HepG2 (cell line): ENCODE results near the gene PARVB. TPM values are rescaled to one million over a fixed set of nuclear protein-coding genes. Genes with fewer than 3 reads are reported as not detected.

ENCODE experiments used
- MLLT10 ChIP-seq: sonication (generic); formaldehyde crosslinking; IDR thresholded peaks from 2 replicates; pipeline ENCODE4 v1.4.0; 2020; ENCODE audit warnings: missing genetic modification reagents
- STAT5B ChIP-seq: sonication (generic); formaldehyde crosslinking; IDR thresholded peaks from 2 replicates; pipeline ENCODE4 v1.4.0; 2020; ENCODE audit warnings: missing genetic modification reagents
- TFDP2 ChIP-seq: sonication (generic); formaldehyde crosslinking; IDR thresholded peaks from 2 replicates; pipeline ENCODE4 v1.4.0; 2020; ENCODE audit warnings: missing genetic modification reagents
- THAP8 ChIP-seq: sonication (generic); formaldehyde crosslinking; IDR thresholded peaks from 2 replicates; pipeline ENCODE4 v1.5.1; 2020; ENCODE audit warnings: missing genetic modification reagents, mild to moderate bottlenecking, borderline replicate concordance
- TRAFD1 ChIP-seq: sonication (generic); formaldehyde crosslinking; IDR thresholded peaks from 2 replicates; pipeline ENCODE4 v1.5.1; 2020; ENCODE audit warnings: missing genetic modification reagents, mild to moderate bottlenecking, borderline replicate concordance
- ZMYM4 ChIP-seq: sonication (generic); formaldehyde crosslinking; IDR thresholded peaks from 2 replicates; pipeline ENCODE4 v1.8.1; 2023; ENCODE audit warnings: mild to moderate bottlenecking, missing genetic modification reagents
- ZNF34 ChIP-seq: sonication (generic); formaldehyde crosslinking; IDR thresholded peaks from 2 replicates; pipeline ENCODE4 v1.4.0; 2020; ENCODE audit warnings: mild to moderate bottlenecking, missing genetic modification reagents, borderline replicate concordance
- ZNF609 ChIP-seq: sonication (generic); formaldehyde crosslinking; IDR thresholded peaks from 2 replicates; pipeline ENCODE4 v1.4.0; 2020; ENCODE audit warnings: mild to moderate bottlenecking, missing genetic modification reagents, borderline replicate concordance
- ZNF761 ChIP-seq: sonication (generic); formaldehyde crosslinking; conservative IDR thresholded peaks from 2 replicates; pipeline ENCODE4 v1.4.0; 2020; ENCODE audit warnings: mild to moderate bottlenecking, missing genetic modification reagents
- ZNF782 ChIP-seq: sonication (generic); formaldehyde crosslinking; IDR thresholded peaks from 2 replicates; pipeline ENCODE4 v1.4.0; 2020; ENCODE audit warnings: missing genetic modification reagents, mild to moderate bottlenecking, borderline replicate concordance
- ZNF816 ChIP-seq: sonication (generic); formaldehyde crosslinking; IDR thresholded peaks from 2 replicates; pipeline ENCODE4 v1.8.0; 2022; ENCODE audit warnings: missing genetic modification reagents, mild to moderate bottlenecking, borderline replicate concordance
- polyA plus RNA-seq, 8 experiments: library from polyadenylated mRNA; depleted of rRNA in 3 of 8; stranded (reverse) in 7 of 8; unstranded in 1 of 8; fragments of >200 nt; fragmentation: Illumina TruSeq in 4 of 8; extraction: Trizol in 4 of 8; gene quantifications; 2 replicates each; pipeline versions ENCODE4 v1.2.1 to v1.2.3, GENCODE V29; 2011 to 2016; ENCODE audit warnings: low read depth in 4 of 8, missing spikeins in 1 of 8, mixed read lengths in 1 of 8; ENCODE audit not compliant: insufficient read depth in 1 of 8
- total RNA-seq, 5 experiments: library from RNA; depleted of rRNA; stranded (reverse); fragments of >200 nt; fragmentation: Illumina TruSeq; extraction: Trizol; gene quantifications; 2 replicates each; pipeline ENCODE4 v1.2.3, GENCODE V29; 2016; ENCODE audit warnings: low read depth in 1 of 5

Gene PARVB
- total and polyA plus RNA-seq, 2 of the 13 experiments (the other 11 are each of a cell fraction or from before 2014, with no cell fraction given), result 0.11 to 0.15 TPM

GRCh38 chr22:44019416-44019815 is 4.7 kb upstream of the PARVB start (continued):
- TF ChIP-seq ZNF609 (CRISPR knock-in tag) (no peak), ZNF816 (CRISPR knock-in tag) (no peak), ZMYM4 (CRISPR knock-in tag) (no peak), STAT5B (CRISPR knock-in tag) (no peak), ZNF34 (CRISPR knock-in tag) (no peak), TFDP2 (CRISPR knock-in tag) (no peak), ZNF761 (CRISPR knock-in tag) (no peak), TRAFD1 (CRISPR knock-in tag) (no peak), ZNF782 (no peak), THAP8 (CRISPR knock-in tag) (no peak), MLLT10 (CRISPR knock-in tag) (no peak)
